Stomach (tissue), 9 donors: ENCODE data around the gene PLIN1. TPM values are rescaled to one million over a fixed set of nuclear protein-coding genes. Genes with fewer than 3 reads are reported as not detected.

Experiments
- DNase-seq, 2 donors: peaks; one replicate each; pipeline versions ENCODE4 v3.0.0 to v3.0.0-alpha.2; 2013 to 2019
- H3K27ac ChIP-seq, 5 donors: fragments of 200-600 bp in 4 of 5; sonication (generic) in 4 of 5; one replicate each; pipeline ENCODE4 v1.5.1; 2013 to 2019; ENCODE audit warnings: mild to moderate bottlenecking in 1 of 5, moderate library complexity in 1 of 5
- H3K27me3 ChIP-seq, 3 donors: fragments of 200-600 bp; sonication (generic); one replicate each; pipeline ENCODE4 v1.5.1; 2017 to 2019; ENCODE audit warnings: mixed run types in 1 of 3
- H3K36me3 ChIP-seq, 4 donors: fragments of 200-600 bp; sonication (generic); 1 replicate in 3 of 4; 2 replicates in 1 of 4; pipeline ENCODE4 v1.5.1; 2016 to 2019
- H3K4me1 ChIP-seq, 4 donors: fragments of 200-600 bp; sonication (generic); one replicate each; pipeline ENCODE4 v1.5.1; 2016 to 2019
- H3K4me3 ChIP-seq, 4 donors: fragments of 200-600 bp; sonication (generic) in 3 of 4; one replicate each; pipeline ENCODE4 v1.5.1; 2016 to 2019; ENCODE audit warnings: mild to moderate bottlenecking in 1 of 4
- H3K9me3 ChIP-seq, 4 donors: fragments of 200-600 bp; sonication (generic); one replicate each; pipeline ENCODE4 v1.5.1; 2016 to 2019
- EP300 ChIP-seq: sonication (generic); formaldehyde crosslinking; IDR thresholded peaks from one replicate; pipeline ENCODE4 v1.6.1; 2017; ENCODE audit warnings: antibody characterized with exemption
- POLR2A ChIP-seq, 4 donors: fragments of 450-650 bp; IDR thresholded peaks; one replicate each; pipeline ENCODE4 v1.6.1; 2016; ENCODE audit warnings: antibody characterized with exemption in 4 of 4, control low read depth in 2 of 4, mild to moderate bottlenecking in 1 of 4, moderate library complexity in 1 of 4
- POLR2AphosphoS5 ChIP-seq, 3 donors: sonication (generic); formaldehyde crosslinking; IDR thresholded peaks; one replicate each; pipeline ENCODE4 v1.6.1; 2016; ENCODE audit warnings: antibody characterized with exemption in 3 of 3
- WGBS, 5 donors: extraction: QIAGEN DNeasy Blood & Tissue Kit in 3 of 5; methylation state at CpG; one replicate each; pipeline versions ENCODE4 v1.1.5 to v1.1.7; 2013 to 2018; 5-methylcytosine and 5-hydroxymethylcytosine counted together
- intact Hi-C: fragments of 100-400 bp; cut with DNase I; formaldehyde crosslinking; loops from one replicate; pipeline ENCODE4 v1.15.1; 2023; ENCODE audit warnings: low total_unique reads
- polyA plus RNA-seq, 3 donors: library from polyadenylated mRNA; stranded (reverse); fragments of 200-250 nt; gene quantifications; one replicate each; pipeline ENCODE4 v1.2.3, GENCODE V29; 2013
- total RNA-seq, 5 donors: library from RNA; depleted of rRNA; stranded (reverse); fragments of >200 nt; gene quantifications; one replicate each; pipeline versions ENCODE4 v1.1.0 to v1.2.3, GENCODE V29; 2014 to 2016
- TF ChIP-seq, protein P1 (sequence below), 7 experiments: fragments of 450-650 bp in 4 of 7; fragments of 200-600 bp in 3 of 7; sonication (generic) in 3 of 7; IDR thresholded peaks; one replicate each; pipeline ENCODE4 v1.5.1; 2016 to 2019; ENCODE audit warnings: antibody characterized with exemption in 7 of 7, control low read depth in 2 of 7, mild to moderate bottlenecking in 1 of 7
- donor health status: healthy with polysubstance abuse.
- donor health status: Bipolar disorder and iron deficiency.
- donor health status: healthy.

The PLIN1 gene
- total and polyA plus RNA-seq, 8 donors: 0.12 to 7.6 (median 3.4) TPM

DNA sequence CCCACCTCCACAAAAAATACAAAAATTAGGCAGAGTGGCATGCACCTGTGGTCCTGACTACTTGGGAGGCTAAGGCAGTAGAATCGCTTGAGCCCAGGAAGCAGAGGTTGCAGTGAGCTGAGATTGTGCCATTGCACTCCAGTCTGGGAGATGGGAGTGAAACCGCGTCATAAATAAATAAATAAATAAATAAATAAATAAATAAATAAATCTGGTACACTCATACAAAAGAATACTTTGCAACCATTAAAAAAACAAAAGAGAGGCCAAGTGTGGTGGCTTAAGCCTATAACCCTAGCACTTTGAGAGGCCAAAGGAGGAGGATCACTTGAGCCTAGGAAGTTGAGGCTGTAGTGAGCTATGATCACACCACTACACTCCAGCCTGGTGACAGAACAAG lies 43.9 kb upstream of the PLIN1 start:
- H3K36me3 ChIP-seq: no peaks in the 10 kb centered on the region
- H3K4me3 ChIP-seq: no peak overlapping the region
- TF ChIP-seq, protein P1, sequence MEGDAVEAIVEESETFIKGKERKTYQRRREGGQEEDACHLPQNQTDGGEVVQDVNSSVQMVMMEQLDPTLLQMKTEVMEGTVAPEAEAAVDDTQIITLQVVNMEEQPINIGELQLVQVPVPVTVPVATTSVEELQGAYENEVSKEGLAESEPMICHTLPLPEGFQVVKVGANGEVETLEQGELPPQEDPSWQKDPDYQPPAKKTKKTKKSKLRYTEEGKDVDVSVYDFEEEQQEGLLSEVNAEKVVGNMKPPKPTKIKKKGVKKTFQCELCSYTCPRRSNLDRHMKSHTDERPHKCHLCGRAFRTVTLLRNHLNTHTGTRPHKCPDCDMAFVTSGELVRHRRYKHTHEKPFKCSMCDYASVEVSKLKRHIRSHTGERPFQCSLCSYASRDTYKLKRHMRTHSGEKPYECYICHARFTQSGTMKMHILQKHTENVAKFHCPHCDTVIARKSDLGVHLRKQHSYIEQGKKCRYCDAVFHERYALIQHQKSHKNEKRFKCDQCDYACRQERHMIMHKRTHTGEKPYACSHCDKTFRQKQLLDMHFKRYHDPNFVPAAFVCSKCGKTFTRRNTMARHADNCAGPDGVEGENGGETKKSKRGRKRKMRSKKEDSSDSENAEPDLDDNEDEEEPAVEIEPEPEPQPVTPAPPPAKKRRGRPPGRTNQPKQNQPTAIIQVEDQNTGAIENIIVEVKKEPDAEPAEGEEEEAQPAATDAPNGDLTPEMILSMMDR (IDR thresholded peaks at IDR 0.05): no peak
- TF ChIP-seq POLR2A (IDR thresholded peaks at IDR 0.05): no peak
- no peak for TF ChIP-seq EP300
- TF ChIP-seq POLR2AphosphoS5 (IDR thresholded peaks at IDR 0.05): no peak
- WGBS, 5 donors: 63 to 95% (median 80%) methylated on average over 3 of the region's 3 CpGs
- peaks cover 0 to 7% (median 0%) of the 10 kb centered on the region in 3 donors for H3K27me3 ChIP-seq
- intact Hi-C loops: no loop called here
- DNase-seq: no peak
- H3K9me3 ChIP-seq: peaks cover 0 to 5% (median 0%) of the 10 kb centered on the region in 4 donors
- no peaks in the 10 kb centered on the region for H3K4me1 ChIP-seq
- H3K27ac ChIP-seq: no peak overlapping the region

DNA sequence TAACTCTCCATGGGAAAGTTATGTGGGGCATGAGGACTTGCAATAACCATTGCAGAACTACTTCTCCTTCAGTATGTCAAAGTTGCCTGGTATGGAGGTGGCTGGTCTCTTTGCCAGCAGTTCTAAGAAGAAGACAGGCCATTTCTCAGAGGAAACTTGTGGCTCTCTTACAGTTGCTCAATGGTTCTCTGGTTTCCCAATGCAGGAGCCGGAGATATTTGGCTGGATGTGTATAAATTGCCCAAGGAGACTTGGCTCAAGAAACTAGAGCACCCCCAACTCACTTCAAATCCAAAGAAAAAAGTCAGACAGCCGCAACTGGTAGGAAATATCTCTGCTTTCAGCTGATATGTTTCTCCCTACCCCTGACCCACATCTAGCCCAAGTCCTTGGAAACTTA lies 35.6 kb upstream of the PLIN1 start:
- no peak overlapping the region for H3K4me3 ChIP-seq
- H3K27ac ChIP-seq: no peak overlapping the region
- no peaks in the 10 kb centered on the region for H3K4me1 ChIP-seq
- no peaks in the 10 kb centered on the region for H3K27me3 ChIP-seq
- no peak for DNase-seq
- H3K36me3 ChIP-seq: no peaks in the 10 kb centered on the region
- intact Hi-C loops: no loop called here
- H3K9me3 ChIP-seq: no peaks in the 10 kb centered on the region
- 81 to 94% (median 89%) methylated on average over 2 of the region's 2 CpGs for WGBS, 5 donors
- TF ChIP-seq POLR2A (IDR thresholded peaks at IDR 0.05) (no peak), EP300 (no peak), POLR2AphosphoS5 (IDR thresholded peaks at IDR 0.05) (no peak)
- TF ChIP-seq, protein P1 (IDR thresholded peaks at IDR 0.05): no peak

DNA sequence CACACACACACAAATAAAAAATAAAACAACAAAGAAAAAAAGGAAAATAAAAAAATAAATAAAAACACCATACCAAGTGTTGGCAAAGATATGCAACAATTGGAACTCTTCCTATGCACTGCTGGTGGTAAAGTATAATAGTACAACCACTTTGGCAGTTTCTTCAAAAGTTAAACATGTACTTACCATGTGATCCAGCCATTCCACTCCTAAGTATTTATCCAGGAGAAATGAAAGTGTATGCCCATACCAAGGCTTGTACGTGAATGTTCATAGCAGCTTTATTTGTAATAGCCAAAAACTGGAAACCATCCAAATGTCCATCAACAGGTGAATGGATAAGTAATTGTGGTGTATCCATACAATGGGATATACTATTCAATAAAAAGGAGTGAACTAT lies 28.4 kb upstream of the PLIN1 start:
- Histone ChIP-seq H3K4me1 (no peaks in the 10 kb centered on the region), H3K36me3 (no peaks in the 10 kb centered on the region), H3K27ac (no peak overlapping the region), H3K27me3 (peaks cover 0 to 2% (median 0%) of the 10 kb centered on the region in 3 donors), H3K9me3 (no peaks in the 10 kb centered on the region), H3K4me3 (no peak overlapping the region)
- intact Hi-C loops: no loop called here
- 26 to 45% (median 33%) methylated on average over 1 of the region's 1 CpG for WGBS, 5 donors
- DNase-seq: no peak
- no peak for TF ChIP-seq EP300
- TF ChIP-seq, protein P1 (IDR thresholded peaks at IDR 0.05): no peak
- TF ChIP-seq POLR2AphosphoS5 (IDR thresholded peaks at IDR 0.05): no peak
- TF ChIP-seq POLR2A (IDR thresholded peaks at IDR 0.05): no peak

DNA sequence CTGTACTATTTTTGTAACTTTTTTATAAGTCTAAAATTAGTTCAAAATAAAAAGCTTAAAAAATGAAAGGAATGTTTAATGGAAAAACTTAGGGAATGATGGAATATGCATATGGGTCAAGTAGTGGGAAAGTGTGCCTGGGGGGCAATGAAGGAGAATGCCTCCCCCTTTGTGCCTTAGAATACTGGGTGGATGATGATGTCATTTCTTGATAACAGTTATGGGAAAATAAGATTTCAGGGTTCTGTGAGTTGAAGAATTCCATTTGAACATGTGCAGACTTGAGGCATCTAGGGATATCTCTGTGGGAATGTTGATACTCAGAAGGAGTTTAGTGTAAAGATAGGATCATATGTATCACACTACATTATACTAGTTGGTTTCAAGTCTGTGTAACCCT lies 25.2 kb upstream of the PLIN1 start:
- intact Hi-C loops: no loop called here
- Histone ChIP-seq H3K4me1 (no peaks in the 10 kb centered on the region), H3K4me3 (no peak overlapping the region), H3K27ac (no peak overlapping the region), H3K9me3 (no peaks in the 10 kb centered on the region), H3K36me3 (no peaks in the 10 kb centered on the region), H3K27me3 (peaks cover 0 to 5% (median 0%) of the 10 kb centered on the region in 3 donors)
- no peak for DNase-seq
- TF ChIP-seq POLR2AphosphoS5 (IDR thresholded peaks at IDR 0.05) (no peak), EP300 (no peak), POLR2A (IDR thresholded peaks at IDR 0.05) (no peak)
- TF ChIP-seq, protein P1 (IDR thresholded peaks at IDR 0.05): no peak
